Neural cell (in vitro differentiated cells): ENCODE results near the gene PHF3.
"Not testable (repeated sequence)": the region's sequence is repeated elsewhere in the genome, so short reads cannot be mapped to it uniquely, and the experiment has no call there.

Experiments
- POLR2AphosphoS5 ChIP-seq: IDR thresholded peaks from 2 replicates; pipeline ENCODE4 v1.6.1; 2012
- TF ChIP-seq, protein P1 (sequence below): fragments of 450-650 bp; IDR thresholded peaks from 2 replicates; pipeline ENCODE4 v1.5.1; 2014; ENCODE audit warnings: antibody characterized with exemption, mild to moderate bottlenecking, moderate library complexity; ENCODE audit not compliant: poor library complexity, severe bottlenecking

DNA sequence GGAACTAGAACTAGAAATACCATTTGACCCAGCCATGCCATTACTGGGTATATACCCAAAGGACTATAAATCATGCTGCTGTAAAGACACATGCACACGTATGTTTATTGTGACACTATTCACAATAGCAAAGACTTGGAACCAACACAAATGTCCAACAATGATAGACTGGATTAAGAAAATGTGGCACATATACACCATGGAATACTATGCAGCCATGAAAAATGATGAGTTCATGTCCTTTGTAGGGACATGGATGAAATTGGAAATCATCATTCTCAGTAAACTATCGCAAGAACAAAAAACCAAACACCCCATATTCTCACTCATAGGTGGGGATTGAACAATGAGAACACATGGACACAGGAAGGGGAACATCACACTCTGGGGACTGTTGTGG, 102.6 kb downstream of the PHF3 start:
- TF ChIP-seq, protein P1, sequence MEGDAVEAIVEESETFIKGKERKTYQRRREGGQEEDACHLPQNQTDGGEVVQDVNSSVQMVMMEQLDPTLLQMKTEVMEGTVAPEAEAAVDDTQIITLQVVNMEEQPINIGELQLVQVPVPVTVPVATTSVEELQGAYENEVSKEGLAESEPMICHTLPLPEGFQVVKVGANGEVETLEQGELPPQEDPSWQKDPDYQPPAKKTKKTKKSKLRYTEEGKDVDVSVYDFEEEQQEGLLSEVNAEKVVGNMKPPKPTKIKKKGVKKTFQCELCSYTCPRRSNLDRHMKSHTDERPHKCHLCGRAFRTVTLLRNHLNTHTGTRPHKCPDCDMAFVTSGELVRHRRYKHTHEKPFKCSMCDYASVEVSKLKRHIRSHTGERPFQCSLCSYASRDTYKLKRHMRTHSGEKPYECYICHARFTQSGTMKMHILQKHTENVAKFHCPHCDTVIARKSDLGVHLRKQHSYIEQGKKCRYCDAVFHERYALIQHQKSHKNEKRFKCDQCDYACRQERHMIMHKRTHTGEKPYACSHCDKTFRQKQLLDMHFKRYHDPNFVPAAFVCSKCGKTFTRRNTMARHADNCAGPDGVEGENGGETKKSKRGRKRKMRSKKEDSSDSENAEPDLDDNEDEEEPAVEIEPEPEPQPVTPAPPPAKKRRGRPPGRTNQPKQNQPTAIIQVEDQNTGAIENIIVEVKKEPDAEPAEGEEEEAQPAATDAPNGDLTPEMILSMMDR = not testable (repeated sequence)
- not testable (repeated sequence) for TF ChIP-seq POLR2AphosphoS5
